Anterior cingulate cortex (tissue), 58 donors: Measurements from ENCODE around the gene HUS1.
A peak's percentile ranks its signal among the peaks of the same experiment; 100 is the strongest.
"Not testable (repeated sequence)": the region's sequence is repeated elsewhere in the genome, so short reads cannot be mapped to it uniquely, and the experiment has no call there.

ENCODE experiments used
- DNase-seq, 58 donors: peaks; one replicate each; lab custom pipeline; 2025; lab: John Stamatoyannopoulos, UW

HUS1 gene

DNA sequence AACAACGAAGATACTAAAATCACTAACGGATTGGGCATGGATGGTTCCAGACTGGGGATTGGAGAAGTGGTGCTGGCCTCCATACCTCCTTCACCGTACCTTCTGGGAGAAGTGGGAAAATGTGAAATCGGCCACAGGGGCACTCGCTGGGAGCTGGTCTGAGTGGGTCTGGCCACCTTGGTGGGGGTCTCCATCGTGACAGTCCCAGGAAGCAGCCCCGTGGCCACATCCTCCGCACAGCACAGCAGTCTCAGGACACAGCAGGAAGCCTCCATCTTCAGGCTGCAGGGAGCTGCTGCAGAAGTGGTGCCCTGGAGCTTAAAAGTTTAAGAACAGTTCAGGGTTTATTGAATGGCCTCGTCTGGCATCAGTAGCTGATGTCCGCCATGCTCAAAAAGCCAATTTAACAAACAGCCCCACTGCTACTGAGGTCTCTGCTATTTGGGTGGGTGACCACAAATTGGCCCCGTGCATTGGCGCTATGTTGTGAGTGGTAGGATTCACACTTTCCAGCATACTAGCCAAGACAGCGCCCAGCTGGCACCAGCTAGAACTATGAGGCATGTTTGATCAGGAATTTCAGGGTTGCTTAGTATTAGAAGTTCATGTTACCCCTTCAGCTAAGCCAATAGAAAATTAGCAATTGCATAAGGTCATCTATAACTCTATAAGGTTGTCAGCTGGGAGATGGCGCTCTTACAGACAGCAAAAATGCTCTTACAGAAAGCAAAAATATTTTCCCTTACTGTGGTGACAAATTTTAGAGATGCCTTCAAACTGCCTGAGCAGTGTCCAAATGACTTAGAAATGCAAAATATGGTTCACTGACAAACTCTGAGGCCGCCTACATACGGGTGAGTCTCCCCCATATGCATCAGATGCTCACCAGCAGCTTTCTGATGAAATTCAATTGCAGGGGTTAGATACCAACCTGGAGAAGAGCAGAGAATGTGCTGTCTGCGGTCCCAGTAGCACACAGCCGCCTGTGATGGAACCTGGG, 48.1 kb downstream of the HUS1 start:
- DNase-seq, result peak in 2 of 58 donors; percentile 3 to 6

DNA sequence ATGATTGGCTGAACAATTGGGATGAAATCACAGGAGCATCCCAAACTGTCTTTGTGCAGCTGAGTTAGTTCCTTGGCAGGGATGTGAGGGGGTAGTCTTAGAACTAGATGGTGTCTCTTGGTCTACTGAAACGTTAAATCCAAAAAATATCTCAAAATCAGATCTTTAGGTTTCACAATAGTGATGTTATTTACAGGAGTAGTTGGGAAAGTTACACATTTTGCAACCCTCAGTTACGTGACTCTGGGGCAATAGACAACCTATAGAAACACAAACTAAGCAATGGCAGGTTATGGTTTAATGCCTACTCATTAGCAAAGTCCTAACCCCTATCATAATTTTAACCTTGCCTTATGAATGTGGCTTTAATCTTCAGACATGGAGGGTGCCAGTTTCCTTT, 55.1 kb downstream of the HUS1 start:
- no peak for DNase-seq

DNA sequence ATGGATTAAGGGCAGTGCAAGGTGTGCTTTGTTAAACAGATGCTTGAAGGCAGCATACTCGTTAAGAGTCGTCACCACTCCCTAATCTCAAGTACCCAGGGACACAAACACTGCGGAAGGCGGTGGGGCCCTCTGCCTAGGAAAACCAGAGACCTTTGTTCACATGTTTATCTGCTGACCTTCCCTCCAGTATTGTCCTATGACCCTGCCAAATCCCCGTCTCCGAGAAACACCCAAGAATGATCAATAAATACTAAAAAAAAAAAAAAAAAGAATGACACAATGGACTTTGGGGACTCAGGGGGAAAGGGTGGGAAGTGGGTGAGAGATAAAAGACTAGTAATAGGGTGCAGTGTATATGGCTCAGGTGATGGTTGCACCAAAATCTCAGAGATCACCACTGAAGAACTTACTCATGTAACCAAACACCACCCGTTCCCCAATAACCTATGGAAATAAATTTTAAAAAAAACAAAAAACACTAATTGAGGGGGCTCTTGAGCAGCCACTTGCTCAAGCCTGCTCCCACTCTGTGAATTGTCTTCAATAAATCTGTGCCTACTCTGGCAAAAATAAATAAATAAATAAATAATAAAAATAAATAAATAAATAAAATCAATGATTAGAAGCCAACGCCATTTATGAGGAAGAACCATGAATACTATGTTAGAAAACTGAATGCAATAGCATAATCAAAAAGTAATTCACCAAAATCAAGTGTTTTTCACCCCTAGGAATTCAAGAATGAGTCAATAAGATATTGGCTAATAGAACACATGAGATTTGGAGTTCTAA, 56.1 kb downstream of the HUS1 start:
- DNase-seq, result not testable (repeated sequence)

DNA sequence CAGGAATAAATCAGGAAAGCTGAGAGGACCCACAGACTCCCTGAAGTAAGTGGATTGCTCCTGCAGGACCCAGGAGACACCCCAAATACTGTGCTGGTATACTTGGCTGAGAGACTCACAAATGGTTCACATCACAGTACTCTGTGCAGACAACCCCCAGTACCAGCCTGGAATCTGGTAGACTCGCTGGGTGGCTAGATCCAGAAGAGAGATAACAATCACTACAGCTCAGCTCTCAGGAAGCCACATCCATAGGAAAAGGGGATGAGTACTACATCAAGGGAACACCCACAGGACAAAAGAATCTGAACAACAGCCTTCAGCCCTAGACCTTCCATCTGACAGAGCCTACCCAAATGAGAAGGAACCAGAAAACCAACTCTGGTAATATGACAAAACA, 62.9 kb downstream of the HUS1 start:
- DNase-seq, result not testable (repeated sequence)

DNA sequence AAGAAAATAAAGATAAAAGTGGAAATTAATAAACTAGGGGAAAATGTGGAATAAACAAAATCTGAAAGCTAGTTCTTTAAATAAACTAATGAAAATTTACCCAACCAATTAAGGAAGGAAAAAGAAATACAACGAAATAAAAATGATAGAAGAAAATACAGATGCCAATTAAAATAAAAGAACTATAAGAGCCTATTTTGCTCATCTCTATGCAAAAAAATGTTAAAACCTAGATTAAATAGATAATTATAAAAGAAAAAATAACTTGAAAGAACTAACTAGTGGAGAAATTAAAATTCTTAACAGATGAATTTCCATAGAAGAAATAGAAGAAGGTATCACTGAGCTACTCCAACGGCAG, 63.8 kb downstream of the HUS1 start:
- DNase-seq, result no peak

DNA sequence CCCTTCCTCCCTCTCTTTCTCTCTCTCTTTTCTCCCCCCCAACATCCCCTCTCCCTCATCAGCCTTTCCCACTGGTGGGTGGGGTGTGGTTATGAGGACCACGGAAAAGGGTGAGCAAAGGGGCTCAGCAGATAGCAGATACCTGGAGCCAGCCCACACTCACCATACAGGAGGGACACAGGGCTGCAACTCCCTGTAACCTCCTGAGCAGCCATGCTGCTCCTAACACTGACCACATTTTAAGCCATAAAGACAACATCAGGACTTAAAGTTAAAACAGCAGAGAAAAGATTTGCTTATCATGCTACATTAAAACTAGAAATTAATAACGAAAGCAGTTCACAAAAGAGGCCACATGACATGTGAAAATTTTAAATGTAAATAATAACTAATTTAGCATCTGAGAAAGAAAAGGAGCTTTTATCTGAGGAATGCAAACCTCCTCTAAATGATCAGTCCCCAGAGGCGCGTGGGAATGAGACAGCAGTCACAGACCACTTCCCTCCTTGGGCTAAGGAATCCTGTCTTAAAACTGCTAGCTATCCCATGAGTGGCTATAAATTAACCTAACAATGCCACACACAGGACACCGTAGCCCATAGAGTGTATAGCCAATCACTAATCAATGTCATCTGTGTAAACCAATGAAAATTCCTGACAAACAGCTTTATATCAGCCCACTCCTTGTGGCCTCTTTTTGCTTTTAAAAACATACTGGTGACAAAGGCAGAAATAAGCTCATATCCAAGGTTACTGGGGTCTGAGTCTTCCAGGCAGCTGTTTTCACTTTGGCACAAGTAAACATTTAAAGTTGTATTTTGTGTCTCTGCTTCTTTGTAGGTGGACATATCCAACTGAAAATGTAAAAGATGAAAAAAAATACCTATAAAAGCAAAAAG, 64.4 kb downstream of the HUS1 start:
- no peak for DNase-seq
